ENCODE data around the gene NOXA1. TPM values are rescaled to one million over a fixed set of nuclear protein-coding genes. Genes with fewer than 3 reads are reported as not detected.

The NOXA1 gene
- total RNA-seq, 2 donors from 2014 or later: 3.5 to 9.6 TPM

DNA sequence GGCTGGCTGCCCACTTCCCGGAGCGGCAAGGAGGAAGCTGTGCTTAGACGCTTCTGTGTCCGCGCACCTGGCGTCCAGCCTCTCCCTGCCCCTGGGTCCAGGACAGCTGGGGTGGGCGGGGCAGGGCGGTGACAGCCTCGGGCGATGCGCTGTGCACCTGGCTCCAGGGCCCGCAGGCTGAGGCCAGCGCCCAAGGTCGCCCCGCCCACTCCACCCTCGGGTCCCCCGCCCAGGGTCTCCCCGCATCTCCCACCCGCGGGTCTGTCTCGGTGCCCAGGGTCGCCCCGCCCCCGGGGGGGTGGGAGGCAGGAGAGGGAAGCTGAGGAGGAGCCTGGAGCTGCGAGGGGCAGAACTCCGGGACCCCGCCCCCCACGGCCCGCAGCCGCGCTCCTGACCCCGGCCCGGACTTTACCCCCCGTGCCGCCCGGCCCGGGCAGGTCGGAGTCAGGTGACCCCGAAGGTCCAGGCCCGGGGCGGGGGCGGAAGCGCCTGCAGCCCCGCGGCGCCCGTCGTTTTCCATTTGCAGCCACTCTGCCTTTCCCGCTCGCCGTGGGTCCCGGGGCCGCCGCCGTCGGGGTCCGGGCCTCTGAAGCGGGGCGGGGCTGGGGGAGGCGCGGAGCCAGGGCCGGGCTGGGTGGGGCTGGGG, 18.2 kb downstream of the NOXA1 start, which contains the start of gene ENTPD8:
Gene ENTPD8 (minus strand): TSS at position 69 of the 646 bp plus-strand sequence. CDS start 3,072 bp downstream, outside the sequence.
- peak within 1 kb of the TSS; percentile 65 for H3K4me3 ChIP-seq

DNA sequence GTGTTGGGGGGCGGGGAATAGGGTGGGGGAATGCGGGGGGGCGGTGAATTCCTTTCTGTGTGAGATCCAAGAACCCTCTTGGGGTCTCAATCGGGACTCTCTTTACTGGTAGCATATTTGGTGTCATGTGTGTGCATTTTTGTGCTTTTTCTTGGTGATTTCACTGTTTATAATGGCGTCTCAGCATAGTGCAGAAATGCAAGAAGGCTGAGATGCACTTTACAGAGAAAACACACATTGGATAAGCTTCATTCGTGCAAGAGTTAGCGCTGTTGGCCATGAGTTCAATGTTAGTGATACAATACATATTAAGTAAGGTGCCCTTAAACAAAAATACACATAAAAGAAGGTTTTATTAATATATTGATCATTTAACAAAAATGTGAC, 18.7 kb downstream of the NOXA1 start:
- ATAC-seq (ENCODE audit: insufficient number of reproducible peaks, low FRiP score, low read depth): no peak
- Histone ChIP-seq H3K27ac (no peak overlapping the region), H3K4me3 (peak overlapping the region; percentile 65)

More for the DNA sequence above, 18.2 kb downstream of the NOXA1 start, which contains the start of gene ENTPD8:
- Histone ChIP-seq H3K36me3 (no peaks in the 10 kb centered on the region), H3K27ac (no peak within 1 kb of the TSS), H3K4me1 (ENCODE audit: control insufficient read depth in 1 of 2, low read depth in 2 of 2) (peaks cover 5% of the 10 kb centered on the region in 2 donors), H3K27me3 (replicated peaks; ENCODE audit: insufficient read depth) (peaks cover 4% of the 10 kb centered on the region), H3K9me3 (no peaks in the 10 kb centered on the region)
- ATAC-seq (ENCODE audit: insufficient number of reproducible peaks, low FRiP score, low read depth) (no peak), DNase-seq (ENCODE audit: low spot score) (no peak)
- TF ChIP-seq, protein P1, sequence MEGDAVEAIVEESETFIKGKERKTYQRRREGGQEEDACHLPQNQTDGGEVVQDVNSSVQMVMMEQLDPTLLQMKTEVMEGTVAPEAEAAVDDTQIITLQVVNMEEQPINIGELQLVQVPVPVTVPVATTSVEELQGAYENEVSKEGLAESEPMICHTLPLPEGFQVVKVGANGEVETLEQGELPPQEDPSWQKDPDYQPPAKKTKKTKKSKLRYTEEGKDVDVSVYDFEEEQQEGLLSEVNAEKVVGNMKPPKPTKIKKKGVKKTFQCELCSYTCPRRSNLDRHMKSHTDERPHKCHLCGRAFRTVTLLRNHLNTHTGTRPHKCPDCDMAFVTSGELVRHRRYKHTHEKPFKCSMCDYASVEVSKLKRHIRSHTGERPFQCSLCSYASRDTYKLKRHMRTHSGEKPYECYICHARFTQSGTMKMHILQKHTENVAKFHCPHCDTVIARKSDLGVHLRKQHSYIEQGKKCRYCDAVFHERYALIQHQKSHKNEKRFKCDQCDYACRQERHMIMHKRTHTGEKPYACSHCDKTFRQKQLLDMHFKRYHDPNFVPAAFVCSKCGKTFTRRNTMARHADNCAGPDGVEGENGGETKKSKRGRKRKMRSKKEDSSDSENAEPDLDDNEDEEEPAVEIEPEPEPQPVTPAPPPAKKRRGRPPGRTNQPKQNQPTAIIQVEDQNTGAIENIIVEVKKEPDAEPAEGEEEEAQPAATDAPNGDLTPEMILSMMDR (IDR thresholded peaks at IDR 0.05): no peak

DNA sequence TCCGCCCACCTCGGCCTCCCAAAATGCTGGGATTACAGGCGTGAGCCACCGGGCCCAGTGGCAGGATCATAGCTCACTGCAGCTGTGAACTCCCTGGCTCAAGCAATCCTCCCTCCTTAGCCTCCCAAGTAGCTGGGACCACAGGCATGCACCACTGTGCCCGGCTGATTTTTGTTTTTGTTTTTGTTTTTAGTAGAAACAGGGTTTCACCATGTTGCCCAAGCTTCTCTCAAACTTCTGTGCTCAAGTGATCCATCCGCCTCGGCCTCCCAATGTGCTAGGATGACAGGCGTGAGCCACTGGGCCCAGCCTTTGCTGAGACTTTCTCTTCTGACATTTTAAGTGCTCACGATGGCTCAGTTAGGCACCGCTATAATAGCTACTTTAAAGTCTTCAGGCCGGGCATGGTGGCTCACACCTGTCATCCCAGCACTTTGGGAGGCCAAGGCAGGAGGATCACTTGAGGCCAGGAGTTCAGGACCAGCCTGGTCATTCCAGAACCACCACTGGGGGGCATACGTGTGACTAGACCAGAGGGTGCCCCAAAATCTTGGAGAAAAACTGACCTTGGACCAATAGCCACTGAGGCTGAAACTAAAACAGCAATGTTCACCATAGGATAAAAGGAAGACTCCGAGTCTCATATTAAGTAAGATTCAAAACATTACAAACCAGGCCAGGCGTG, 21.1 kb downstream of the NOXA1 start:
- peaks cover 5 to 12% of the 10 kb centered on the region in 2 donors for H3K4me1 ChIP-seq (ENCODE audit: control insufficient read depth in 1 of 2, low read depth in 2 of 2)
- no peak overlapping the region for H3K4me3 ChIP-seq
- peaks cover 3% of the 10 kb centered on the region for H3K36me3 ChIP-seq
- TF ChIP-seq, protein P1 (IDR thresholded peaks at IDR 0.05): no peak
- no peak overlapping the region for H3K27ac ChIP-seq
- no peak for ATAC-seq (ENCODE audit: insufficient number of reproducible peaks, low FRiP score, low read depth)
- H3K9me3 ChIP-seq: no peaks in the 10 kb centered on the region
- H3K27me3 ChIP-seq (replicated peaks; ENCODE audit: insufficient read depth): peaks cover 4% of the 10 kb centered on the region
- DNase-seq (ENCODE audit: low spot score): no peak

More for the DNA sequence above, 18.7 kb downstream of the NOXA1 start:
- no peaks in the 10 kb centered on the region for H3K36me3 ChIP-seq
- H3K27me3 ChIP-seq (replicated peaks; ENCODE audit: insufficient read depth): peaks cover 4% of the 10 kb centered on the region
- TF ChIP-seq, protein P1 (IDR thresholded peaks at IDR 0.05): no peak
- no peak for DNase-seq (ENCODE audit: low spot score)
- peaks cover 5% of the 10 kb centered on the region in 2 donors for H3K4me1 ChIP-seq (ENCODE audit: control insufficient read depth in 1 of 2, low read depth in 2 of 2)
- H3K9me3 ChIP-seq: no peaks in the 10 kb centered on the region

DNA sequence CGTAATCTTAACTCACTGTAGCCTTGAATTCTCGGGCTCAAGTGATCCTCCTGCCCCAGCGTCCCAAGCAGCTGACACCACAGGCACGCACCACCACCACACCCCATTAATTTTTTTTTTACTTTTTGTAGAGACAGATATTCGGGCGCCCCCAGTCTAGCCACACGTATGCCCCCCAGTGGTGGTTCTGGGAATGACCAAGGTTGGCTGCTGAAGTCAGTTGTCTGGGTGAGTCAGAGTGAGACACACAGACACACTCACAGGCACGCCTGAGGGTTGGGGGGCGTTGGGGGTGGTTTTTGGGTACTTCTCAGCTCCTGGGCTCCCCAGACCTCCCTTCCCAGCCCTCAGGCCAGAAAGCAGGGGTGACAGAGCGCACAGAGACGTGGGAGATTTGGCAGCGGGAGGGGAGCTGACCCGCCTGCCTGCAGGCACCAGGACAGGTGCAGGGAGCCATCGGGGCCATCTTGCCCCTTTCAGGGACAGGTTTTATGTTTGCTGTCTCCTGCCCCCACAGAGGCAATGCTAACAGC, 22.1 kb downstream of the NOXA1 start:
- Histone ChIP-seq H3K27ac (no peak overlapping the region), H3K36me3 (peaks cover 3% of the 10 kb centered on the region), H3K27me3 (replicated peaks; ENCODE audit: insufficient read depth) (peaks cover 4% of the 10 kb centered on the region), H3K4me1 (ENCODE audit: control insufficient read depth in 1 of 2, low read depth in 2 of 2) (peaks cover 5 to 12% of the 10 kb centered on the region in 2 donors), H3K9me3 (no peaks in the 10 kb centered on the region), H3K4me3 (no peak overlapping the region)
- TF ChIP-seq, protein P1 (IDR thresholded peaks at IDR 0.05): peak; percentile 90
- peak; percentile 68 for DNase-seq (ENCODE audit: low spot score)
- ATAC-seq (ENCODE audit: insufficient number of reproducible peaks, low FRiP score, low read depth): no peak

DNA sequence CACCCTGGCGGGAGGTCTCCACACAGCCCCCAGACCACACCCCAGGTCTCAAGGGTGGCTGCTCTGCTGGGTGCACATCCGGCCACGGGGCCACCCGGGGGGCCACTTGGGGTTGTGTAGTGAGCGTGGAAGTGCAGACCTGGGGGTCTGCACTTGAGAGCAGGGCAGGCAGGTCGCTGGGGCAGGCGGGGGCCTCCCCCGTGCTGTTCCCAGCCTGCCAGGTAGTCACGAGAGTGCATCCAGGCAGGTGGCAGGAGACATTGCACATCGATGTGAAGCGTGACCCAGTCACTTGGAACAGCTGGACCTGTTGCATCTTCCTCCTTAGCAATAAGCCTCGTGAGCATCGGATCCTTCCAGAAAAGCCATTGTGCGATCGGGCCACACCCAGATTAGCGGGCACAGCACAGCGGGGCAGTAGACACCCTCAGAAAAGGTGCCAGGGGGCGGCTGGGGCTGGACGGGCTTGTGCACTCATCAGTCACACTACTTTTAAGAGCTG, 22.8 kb downstream of the NOXA1 start:
- H3K4me1 ChIP-seq (ENCODE audit: control insufficient read depth in 1 of 2, low read depth in 2 of 2): peaks cover 5 to 12% of the 10 kb centered on the region in 2 donors
- H3K4me3 ChIP-seq: no peak overlapping the region
- ATAC-seq (ENCODE audit: insufficient number of reproducible peaks, low FRiP score, low read depth): no peak
- peaks cover 3% of the 10 kb centered on the region for H3K36me3 ChIP-seq
- no peak for DNase-seq (ENCODE audit: low spot score)
- H3K9me3 ChIP-seq: no peaks in the 10 kb centered on the region
- TF ChIP-seq, protein P1 (IDR thresholded peaks at IDR 0.05): no peak
- H3K27me3 ChIP-seq (replicated peaks; ENCODE audit: insufficient read depth): peaks cover 4% of the 10 kb centered on the region
- H3K27ac ChIP-seq: no peak overlapping the region
